HG03575 (cell line): Measurements from ENCODE around the gene MAP1S.
"Not testable (repeated sequence)": the region's sequence is repeated elsewhere in the genome, so short reads cannot be mapped to it uniquely, and the experiment has no call there.

Experiments
- ATAC-seq: cut with Tn5 transposase; IDR thresholded peaks from one replicate; pipeline ENCODE4 v1.9.1; 2021; ENCODE audit not compliant: unreplicated experiment, insufficient number of reproducible peaks, low FRiP score; ENCODE audit errors: extremely low read depth

MAP1S gene

DNA sequence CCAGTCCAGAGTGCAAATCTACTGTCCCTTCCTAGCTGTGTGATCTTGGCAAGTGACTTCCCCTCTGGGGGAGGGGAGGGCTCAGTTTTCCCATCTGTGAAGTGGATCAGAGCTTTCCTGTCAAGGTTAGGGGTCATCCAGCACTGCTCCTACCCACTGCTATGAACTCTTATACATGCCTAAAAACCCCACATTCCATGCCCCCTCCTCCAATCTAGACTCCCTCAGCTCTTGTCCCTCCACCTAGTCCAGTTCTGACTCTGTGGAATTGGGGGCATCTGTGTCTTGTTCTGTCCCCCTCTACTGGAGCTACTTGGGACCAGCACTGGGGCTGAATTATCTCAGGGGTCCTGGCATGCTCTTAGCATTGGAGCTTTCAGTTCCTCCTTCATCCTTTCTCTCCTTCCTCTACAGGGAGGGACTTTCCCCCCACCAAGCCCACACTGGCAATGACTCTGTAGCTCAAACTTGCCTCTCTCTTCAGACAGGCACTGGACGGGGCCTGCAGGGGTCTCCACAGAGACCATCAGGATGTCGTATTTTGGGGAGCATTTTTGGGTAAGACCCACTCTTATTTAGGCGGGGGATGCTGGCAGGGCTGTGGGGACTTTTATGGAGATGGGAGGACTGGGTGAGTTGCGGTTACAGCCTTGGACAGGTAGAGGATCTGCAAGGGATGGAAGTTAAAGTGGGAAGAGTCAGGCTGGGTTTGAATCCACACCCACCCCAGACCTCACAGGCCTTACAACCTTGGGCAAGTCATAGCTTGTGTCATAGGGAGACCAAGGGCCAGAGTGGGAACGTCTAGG, 35.6 kb downstream of the MAP1S start:
- peak; percentile 33 for ATAC-seq

DNA sequence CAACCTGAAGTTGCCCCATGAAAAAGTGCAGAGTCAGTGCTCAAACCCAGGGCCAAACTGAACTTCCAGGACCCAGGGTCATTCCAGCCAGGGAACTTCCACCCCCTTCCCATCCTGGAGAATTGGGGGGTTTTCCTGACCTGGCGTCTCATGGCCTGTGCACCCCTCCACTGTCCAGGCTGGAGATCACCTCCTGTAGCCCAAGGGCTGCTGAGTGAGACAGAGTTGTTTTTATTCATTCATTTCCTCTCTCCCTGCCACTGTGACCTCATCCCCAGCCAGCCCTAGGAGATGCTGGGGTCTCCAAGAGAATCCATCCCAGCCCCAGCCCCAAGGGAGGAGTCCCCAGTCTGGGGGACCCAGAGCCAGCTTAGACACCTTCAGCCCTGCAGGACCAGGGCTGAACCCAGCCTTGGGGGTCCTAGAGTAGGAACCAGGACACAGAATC, 36.2 kb downstream of the MAP1S start:
- no peak for ATAC-seq

DNA sequence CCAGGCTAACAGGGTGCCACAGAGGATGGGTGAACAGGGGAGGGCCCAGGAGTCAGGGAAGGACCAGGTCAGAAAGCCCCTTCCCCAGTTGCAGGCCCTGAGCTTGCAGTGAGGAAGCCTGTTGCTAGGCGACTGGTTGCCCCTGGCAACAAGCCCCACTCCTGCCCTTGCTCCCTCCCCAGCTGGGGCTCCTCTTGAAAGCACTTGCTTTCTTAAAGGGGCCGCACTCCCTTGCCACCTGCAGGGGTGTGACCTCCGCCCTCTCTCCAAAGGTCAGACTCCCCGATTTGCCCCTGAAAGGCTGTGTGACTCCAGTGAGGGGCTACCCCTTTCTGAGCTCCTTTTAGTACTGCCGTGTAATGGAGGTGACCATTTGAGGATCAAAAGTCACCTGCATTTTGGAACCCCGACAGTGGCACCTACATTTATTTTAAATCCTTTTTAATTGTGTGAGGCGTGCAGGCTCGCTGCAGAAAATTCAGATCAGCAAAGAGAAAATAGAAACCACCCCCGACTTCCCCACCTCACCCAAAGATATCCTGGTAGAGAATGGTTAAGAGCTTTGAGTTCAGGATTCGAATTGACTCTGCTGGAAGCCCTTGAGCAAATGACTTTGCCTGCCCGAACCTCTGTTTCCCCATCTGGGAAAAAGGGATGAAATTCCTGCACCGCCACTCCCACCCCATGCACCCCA, 36.8 kb downstream of the MAP1S start:
- ATAC-seq: no peak

DNA sequence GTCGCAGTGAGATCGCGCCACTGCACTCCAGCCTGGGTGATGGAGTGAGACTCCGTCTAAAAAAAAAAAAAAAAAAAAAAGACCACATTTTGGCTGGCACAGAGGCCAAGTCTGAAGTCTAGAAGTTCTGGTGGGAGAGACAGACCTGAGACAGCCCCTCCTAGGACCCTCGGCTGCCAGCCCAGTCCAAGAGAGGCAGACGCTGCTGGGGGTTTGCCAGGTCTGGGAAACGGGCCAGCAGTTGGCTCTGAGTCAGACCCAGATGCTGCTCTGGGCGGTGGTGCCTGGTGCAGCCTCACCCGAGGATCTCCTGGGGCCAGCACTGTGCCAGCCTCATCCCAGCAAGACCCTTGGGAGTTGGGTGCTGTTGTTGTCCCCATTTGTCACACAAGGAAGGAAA, 37.8 kb downstream of the MAP1S start:
- no peak for ATAC-seq

DNA sequence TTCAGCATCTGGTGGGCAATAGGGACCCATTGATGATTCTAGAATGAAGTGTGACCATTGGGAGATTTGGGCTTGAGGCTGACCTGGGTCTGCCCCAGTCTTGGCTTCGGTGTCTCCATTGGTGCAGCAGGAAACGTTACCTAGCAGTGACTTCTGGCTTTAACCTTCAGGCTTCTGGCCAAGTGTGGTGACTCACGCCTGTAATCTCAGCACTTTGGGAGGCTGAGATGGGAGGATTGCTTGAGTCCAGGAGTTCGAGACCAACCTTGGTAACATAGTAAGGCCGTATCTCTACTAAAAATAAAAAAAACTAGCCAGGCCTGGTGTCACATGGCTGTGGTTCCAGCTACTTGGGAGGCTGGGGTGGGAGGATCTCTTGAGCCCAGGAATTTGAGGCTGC, 39.2 kb downstream of the MAP1S start:
- no peak for ATAC-seq

DNA sequence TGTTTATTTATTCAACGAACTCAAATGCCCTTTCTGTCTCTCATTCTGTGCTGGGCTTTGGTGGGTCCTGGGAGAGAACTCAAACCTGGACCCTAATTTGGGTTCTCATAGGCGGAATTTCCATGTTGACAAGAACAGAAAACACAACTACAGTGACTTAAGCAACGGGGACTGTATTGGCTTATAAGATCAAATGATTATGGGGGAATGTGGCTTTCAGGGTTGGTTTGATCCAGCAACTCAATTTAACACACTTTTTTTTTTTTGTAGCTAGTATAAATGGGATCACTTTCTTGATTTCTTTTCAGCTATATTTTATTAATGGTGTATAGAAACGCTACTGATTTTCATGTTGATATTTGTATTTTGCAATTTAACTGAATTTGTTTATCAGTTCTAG, 41.9 kb downstream of the MAP1S start:
- ATAC-seq: no peak

DNA sequence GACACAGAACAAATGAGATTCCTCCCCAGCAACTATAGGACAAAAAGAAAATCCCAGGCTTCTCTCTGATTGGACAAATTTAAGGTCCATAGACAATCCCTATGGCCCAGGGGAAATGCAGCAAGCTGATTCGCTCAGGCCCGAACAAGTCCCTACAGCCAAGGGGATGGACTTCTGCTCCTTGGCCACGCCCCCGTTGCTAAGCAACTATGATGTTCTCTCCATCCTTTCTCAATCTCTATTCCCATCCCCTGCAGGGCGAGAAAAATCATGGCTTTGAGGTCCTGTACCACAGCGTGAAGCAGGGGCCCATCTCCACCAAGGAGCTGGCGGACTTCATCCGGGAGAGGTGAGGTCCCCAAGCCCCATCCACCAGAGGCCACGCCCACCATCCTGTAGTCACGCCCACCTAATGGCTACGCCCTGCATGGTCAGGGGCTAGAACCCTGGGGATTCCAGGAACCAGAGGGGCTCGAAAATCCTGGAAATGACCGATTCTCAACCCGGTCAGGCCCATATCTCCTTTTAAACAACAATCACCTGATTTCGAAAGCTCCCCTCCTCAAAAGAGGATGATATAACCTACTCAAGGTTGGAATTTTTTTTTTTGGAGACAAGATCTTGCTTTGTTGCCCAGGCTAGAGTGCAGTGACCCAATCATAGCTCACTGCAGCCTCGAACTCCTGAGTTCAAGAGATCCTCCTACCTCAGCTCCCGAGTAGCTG, 43.4 kb downstream of the MAP1S start:
- ATAC-seq: no peak

DNA sequence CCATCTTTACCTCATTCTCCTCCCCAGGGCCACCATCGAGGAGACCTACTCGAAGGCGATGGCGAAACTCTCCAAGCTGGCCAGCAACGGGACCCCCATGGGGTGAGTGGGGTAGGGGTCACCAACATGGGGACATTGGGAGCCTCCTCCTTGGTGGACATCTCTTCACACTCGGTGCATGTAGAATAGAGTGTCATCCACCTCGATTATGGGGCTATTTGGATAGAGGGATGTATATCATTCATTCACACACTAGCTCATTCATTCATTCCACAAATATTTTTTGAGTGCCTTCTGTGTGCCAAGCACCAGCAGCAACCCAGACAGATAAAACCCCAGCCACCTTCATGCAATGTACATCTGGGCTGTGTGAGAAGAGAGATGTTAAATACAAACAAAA, 45.1 kb downstream of the MAP1S start:
- no peak for ATAC-seq

DNA sequence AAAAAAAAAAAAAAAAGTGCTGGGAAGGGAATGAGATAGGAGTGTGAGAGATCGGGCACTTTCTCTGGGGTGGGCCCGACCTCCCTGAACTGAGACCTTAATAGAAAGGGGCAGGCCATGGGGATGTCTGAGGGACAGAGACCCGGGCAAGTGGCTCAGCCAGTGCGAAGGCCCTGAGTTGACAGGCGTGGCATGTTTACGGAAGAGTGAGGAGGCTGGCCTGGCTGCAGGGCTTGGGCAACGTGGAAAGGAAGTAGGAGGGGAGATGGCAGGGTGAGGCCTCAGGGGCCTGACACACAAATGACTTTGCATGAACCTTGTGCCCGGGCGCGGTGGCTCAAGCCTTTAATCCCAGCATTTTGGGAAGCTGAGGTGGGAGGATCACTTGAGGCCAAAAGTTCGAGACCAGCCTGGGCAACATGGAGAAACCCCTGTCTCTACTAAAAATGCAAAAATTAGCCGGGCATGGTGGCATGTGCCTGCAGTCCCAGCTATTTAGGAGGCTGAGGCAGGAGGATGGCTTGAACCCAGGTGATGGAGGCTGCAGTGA, 45.9 kb downstream of the MAP1S start:
- ATAC-seq: no peak

DNA sequence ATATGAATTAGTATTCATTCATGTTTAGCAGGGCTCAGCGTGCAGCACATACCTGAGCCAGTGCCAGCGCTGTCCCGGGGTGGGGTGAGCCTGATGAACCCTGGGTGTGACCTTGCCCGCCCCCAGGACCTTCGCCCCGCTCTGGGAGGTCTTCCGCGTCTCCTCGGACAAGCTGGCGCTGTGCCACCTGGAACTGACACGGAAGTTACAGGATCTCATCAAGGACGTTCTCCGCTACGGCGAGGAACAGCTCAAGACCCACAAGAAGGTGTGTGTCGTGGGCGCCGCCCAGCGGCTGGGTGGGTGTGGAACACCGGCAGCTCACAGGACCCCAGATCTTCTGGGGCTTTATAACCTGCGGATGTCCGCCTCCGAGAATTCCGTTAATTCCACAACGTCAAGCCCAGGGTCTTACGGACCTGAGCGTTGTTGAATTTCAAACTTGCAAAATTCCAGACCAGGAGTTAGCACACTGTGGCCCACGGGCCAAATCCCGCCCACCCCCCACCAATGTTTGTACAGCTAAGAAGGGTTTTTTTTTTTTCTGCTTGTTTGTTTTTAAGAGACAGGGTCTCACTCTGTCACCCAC, 47.4 kb downstream of the MAP1S start:
- no peak for ATAC-seq

DNA sequence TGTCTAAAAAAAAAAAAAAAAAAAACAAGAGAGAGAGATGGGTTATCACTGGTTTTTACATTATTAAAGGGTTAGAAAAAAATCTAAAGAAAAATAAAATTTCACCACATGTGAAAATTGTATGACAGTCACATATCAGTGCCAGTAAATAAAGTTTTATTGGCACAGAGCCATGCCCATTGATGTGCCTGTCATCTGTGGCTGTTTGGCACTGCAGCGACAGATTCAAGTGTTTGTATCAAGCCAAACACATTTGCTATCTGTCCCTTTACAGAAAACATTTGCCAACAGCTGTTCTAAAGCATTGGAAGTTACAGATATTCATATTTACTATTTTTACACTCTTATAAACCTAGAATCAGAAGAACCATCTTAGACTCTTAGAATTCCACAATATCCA, 48.3 kb downstream of the MAP1S start:
- no peak for ATAC-seq

DNA sequence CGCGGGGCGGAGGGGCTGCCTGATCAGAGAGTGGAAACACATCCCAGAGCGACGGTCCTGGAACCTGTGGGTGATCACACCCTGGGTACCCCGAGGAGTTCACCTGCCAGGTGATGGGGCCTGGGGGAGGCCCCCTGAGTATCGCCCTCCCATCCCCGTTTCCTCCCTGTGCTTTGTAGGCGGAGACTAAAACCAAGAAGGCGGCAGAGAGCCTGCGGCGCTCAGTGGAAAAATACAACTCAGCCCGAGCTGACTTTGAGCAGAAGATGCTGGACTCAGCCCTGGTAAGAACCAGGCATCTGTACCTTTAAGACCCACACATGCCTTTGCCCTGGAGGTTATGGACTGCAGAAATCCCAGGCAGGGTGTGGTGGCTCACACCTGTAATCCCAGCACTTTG, 51.3 kb downstream of the MAP1S start:
- no peak for ATAC-seq

DNA sequence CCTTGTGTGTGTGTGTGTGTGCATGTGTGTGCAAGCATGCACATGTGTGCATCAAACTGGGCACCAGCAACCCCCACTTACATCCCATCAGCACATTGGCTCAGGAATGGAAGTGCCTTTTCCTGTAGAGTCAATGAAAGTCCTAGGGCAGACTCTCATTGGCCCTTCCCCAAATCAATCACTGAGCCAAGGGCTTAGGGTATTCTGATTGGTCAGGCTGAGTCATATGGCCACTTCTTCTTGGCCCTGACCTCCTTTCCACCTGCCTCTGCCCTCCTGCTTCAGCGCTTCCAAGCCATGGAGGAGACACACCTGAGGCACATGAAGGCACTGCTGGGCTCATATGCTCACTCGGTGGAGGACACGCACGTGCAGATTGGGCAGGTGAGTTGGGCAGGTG, 52.9 kb downstream of the MAP1S start:
- no peak for ATAC-seq

DNA sequence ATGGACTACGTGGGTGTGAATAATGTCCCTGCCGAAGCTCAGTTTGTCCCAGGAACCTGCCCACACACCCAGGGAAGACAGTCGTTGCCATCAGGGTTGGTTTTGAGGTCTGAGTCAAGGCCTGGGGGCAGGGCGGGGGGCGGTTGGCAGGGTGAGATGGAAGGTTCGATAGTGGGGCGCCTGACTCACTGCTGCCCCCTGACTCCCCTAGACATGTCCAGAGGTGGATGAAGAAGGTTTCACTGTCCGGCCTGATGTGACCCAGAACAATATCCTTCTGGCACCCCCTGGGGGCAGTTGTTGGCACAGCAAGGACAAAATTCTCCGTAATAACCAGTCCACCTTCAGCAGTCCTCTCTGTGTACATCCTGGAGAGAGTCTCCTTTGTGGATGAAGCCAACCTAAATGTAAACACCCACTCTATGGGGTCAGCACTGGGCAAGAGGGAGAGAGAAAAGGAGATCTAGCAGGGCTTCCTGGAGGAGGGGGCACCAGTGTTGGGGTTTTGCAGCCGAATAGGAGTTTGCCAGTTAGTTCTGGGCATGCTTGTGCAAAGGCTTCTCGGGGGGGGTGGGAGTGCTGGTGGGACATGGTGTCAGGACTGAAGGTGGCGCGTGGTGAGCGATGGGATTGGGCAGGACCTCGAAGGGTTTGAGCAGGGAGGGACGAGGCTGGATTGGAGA, 56.1 kb downstream of the MAP1S start:
- no peak for ATAC-seq

DNA sequence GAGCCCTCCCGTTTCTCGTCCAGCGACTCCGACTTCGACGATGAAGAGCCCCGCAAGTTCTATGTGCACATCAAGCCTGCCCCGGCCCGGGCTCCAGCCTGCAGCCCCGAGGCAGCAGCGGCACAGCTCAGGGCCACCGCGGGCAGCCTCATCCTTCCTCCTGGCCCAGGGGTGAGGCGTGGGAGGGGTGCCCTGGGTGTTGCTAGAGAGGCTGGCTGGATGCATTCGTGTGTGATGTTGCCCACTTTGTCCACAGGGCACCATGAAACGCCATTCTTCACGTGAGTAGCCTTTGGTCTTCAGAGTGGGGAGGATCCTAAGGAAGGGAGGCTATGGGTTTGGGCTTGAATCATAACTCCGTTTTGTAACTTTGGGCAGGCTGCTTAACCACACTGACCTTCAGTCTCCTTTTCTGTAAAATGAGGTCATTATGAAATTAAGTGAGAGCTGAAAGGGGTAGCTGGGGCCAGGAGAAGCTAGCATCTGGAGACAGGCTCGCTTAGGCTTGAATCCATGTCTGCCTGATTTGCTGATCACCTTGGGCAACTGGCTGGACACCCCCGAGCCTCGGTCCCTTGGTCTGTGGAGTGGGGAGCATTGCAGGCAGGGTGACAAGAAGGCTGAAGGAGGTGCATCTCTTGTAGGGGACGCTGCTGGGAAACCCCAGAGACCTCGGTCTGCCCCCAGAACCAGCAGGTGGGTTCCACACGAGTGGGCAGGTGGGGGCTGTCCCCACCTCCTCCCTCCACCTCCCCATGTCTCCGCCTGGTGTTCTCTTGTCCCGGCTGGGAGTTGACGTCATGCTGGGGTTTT, 56.9 kb downstream of the MAP1S start:
- ATAC-seq: peak; percentile 49

DNA sequence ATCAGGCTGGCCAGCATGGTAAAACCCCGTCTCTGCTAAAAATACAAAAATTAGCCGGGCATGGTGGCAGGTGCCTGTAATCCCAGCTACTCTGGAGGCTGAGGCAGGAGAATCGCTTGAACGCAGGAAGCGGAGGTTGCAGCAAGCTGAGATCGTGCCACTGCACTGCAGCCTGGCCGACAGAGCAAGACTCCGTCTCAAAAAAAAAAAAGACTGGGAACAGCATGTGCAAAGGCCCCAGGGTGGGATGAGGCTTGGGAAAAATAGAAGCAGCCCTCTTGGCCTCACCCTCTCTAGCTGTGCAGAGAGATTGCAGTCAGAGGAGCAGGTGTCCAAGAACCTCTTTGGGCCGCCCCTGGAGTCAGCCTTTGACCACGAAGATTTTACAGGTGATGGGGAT, 58.6 kb downstream of the MAP1S start:
- ATAC-seq: not testable (repeated sequence)

DNA sequence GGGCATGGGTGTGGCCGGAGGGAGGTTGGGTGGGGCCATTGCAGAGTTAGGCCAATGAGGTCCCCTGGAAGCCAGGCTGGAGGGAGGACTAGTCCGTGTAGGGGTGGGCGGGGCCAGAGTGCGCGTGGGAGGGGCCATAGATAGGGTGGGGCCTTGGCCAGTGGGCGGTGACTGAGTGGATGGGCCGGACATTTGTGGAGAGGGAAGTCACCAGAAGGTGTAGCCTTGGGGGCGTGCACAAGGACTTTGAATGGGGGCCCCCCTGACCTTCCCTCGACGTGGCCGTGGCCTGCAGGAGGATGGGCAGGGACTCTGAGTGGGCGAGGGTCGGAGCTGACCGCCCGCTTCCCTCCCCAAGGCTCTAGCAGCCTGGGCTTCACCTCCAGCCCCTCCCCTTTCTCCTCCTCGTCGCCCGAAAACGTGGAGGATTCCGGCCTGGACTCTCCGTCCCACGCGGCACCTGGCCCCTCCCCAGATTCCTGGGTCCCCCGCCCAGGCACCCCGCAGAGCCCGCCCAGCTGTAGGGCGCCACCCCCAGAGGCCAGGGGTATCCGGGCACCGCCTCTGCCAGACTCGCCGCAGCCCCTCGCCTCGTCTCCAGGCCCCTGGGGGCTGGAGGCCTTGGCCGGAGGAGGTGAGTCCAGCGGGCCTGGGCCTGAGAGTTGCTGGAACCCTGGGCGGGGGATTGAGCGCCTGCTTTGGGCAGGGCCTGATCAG, 59.1 kb downstream of the MAP1S start:
- no peak for ATAC-seq
